IPS DF 6.9 (cell line): ENCODE measurements around the gene CACNA1E.

ENCODE experiments used
- DNase-seq: peaks from one replicate; pipeline ENCODE4 v3.0.0-alpha.2; 2013; ENCODE audit warnings: low read depth, low spot score
- H3K27ac ChIP-seq: one replicate; pipeline ENCODE4 v1.5.1; 2013; ENCODE audit warnings: low read length, control low read depth
- H3K27me3 ChIP-seq: 2 replicates; pipeline ENCODE4 v1.6.1; 2013; ENCODE audit warnings: mild to moderate bottlenecking, low read length; ENCODE audit not compliant: control insufficient read depth, insufficient read depth
- H3K36me3 ChIP-seq: 2 replicates; pipeline ENCODE4 v1.6.1; 2013; ENCODE audit warnings: low read length; ENCODE audit not compliant: control insufficient read depth, insufficient read depth
- H3K4me1 ChIP-seq: 2 replicates; pipeline ENCODE4 v1.6.1; 2013; ENCODE audit warnings: low read length; ENCODE audit not compliant: control insufficient read depth, insufficient read depth
- H3K4me3 ChIP-seq: 2 replicates; pipeline ENCODE4 v1.5.1; 2013; ENCODE audit warnings: mild to moderate bottlenecking, low read length
- H3K9me3 ChIP-seq: 2 replicates; pipeline ENCODE4 v1.6.1; 2013; ENCODE audit warnings: low read length, inconsistent platforms; ENCODE audit not compliant: control insufficient read depth, insufficient read depth
- WGBS: extraction: QIAGEN DNeasy Blood & Tissue Kit; methylation state at CpG from one replicate; pipeline ENCODE4 v1.1.7; 2013; ENCODE audit warnings: mixed read lengths, missing lambda C conversion rate; ENCODE audit not compliant: insufficient read length, insufficient coverage; 5-methylcytosine and 5-hydroxymethylcytosine counted together

The CACNA1E gene

GRCh38 chr1:181497870-181498269, 14.6 kb downstream of the CACNA1E start:
- no peaks in the 10 kb centered on the region for H3K4me1 ChIP-seq
- DNase-seq = no peak
- H3K4me3 ChIP-seq = no peak overlapping the region
- no peaks in the 10 kb centered on the region for H3K9me3 ChIP-seq
- H3K36me3 ChIP-seq = no peaks in the 10 kb centered on the region
- no CpG with 5 or more reads among the region's 6 CpGs for WGBS
- H3K27ac ChIP-seq = no peak overlapping the region
- H3K27me3 ChIP-seq = no peaks in the 10 kb centered on the region

GRCh38 chr1:181499825-181500224, 16.5 kb downstream of the CACNA1E start:
- no peak overlapping the region for H3K27ac ChIP-seq
- no peaks in the 10 kb centered on the region for H3K27me3 ChIP-seq
- no peak overlapping the region for H3K4me3 ChIP-seq
- WGBS = no CpG with 5 or more reads among the region's 4 CpGs
- no peaks in the 10 kb centered on the region for H3K36me3 ChIP-seq
- DNase-seq = no peak
- H3K9me3 ChIP-seq = no peaks in the 10 kb centered on the region
- no peaks in the 10 kb centered on the region for H3K4me1 ChIP-seq

DNA sequence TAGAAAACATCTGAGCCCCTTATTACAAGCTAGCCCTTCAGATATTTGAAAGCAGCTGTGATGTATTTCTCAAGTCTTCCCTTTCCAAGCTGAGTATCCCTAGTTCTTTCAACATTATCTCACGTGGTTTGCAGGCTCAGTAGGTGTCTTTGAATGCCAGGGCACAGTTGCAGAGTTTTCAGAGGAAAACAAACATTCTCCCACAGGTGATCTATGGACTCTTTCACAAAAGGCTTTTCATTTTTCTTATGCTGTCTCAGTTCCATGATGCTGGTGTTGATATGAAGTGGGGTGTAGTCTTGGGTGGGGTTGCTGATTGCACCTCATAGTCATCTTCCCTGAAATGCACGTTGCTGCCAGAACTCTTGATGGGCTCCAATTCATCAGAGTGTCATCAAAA, 17.3 kb downstream of the CACNA1E start:
- Histone ChIP-seq H3K27me3 (no peaks in the 10 kb centered on the region), H3K9me3 (no peaks in the 10 kb centered on the region), H3K4me1 (no peaks in the 10 kb centered on the region), H3K4me3 (no peak overlapping the region), H3K27ac (no peak overlapping the region), H3K36me3 (no peaks in the 10 kb centered on the region)
- DNase-seq = no peak
- no CpG with 5 or more reads among the region's 2 CpGs for WGBS

GRCh38 chr1:181501612-181502011, 18.3 kb downstream of the CACNA1E start:
- no CpG with 5 or more reads among the region's 1 CpG for WGBS
- no peak for DNase-seq

DNA sequence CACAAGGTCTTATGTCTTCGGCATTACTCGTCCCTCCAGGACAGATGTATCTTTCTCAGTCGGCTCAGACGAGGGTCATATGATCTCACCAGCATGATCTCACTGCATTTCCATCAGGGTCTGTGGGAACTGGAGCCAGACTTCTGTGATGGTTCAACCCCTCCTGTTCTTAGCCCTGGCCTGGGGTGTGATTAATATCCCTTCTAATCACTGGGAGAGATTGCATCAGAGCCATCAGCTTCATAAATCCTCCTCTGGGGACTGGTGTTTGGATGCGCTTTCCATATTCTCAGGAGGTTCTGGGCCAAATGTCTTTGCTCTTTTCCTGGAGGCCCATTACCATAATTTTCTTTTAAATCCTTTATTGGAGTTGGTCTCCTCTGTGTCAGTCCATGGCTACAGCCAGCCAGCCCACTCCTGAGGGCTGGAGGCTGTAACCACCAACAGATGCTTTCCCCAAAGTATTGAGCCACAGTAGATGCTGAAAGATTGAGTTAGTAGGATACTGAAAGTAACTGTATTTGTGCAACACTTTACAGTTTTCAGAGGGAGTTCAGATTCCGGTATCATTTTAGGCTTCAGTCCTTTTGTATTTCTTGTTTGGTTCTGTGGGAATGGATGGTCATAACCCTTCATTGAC, 20.0 kb downstream of the CACNA1E start:
- Histone ChIP-seq H3K36me3 (no peaks in the 10 kb centered on the region), H3K4me1 (no peaks in the 10 kb centered on the region), H3K9me3 (no peaks in the 10 kb centered on the region), H3K27ac (no peak overlapping the region), H3K27me3 (no peaks in the 10 kb centered on the region), H3K4me3 (no peak overlapping the region)
- WGBS = no CpG with 5 or more reads among the region's 6 CpGs
- DNase-seq = no peak

More at GRCh38 chr1:181501612-181502011, 18.3 kb downstream of the CACNA1E start:
- no peaks in the 10 kb centered on the region for H3K4me1 ChIP-seq
- H3K27me3 ChIP-seq = no peaks in the 10 kb centered on the region
- H3K36me3 ChIP-seq = no peaks in the 10 kb centered on the region
- no peaks in the 10 kb centered on the region for H3K9me3 ChIP-seq
- no peak overlapping the region for H3K4me3 ChIP-seq
- H3K27ac ChIP-seq = no peak overlapping the region

DNA sequence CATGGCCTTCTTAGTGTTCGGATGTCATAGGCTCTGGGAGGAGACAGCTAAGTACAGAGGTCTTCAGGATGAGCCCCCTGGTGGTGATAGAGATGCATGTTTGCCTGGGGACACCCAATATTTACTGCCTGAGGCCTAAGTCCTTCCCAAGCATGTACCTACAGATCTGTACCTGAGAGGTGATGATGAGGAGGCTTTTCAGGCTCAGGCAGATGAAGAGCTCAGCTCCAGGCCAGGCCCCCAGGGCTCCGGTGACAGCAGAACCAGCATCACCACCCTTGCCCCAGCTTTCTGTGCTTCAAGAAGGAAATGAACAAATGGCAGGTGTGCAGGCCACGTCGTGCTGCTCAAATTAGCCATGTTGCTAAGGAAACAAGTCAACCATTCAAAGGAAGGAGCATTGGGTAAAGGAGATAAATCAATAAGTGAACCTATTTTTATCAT, 21.1 kb downstream of the CACNA1E start:
- Histone ChIP-seq H3K4me3 (no peak overlapping the region), H3K27me3 (no peaks in the 10 kb centered on the region), H3K4me1 (no peaks in the 10 kb centered on the region), H3K36me3 (no peaks in the 10 kb centered on the region), H3K9me3 (no peaks in the 10 kb centered on the region), H3K27ac (no peak overlapping the region)
- WGBS = no CpG with 5 or more reads among the region's 4 CpGs
- peak; percentile 50 for DNase-seq

DNA sequence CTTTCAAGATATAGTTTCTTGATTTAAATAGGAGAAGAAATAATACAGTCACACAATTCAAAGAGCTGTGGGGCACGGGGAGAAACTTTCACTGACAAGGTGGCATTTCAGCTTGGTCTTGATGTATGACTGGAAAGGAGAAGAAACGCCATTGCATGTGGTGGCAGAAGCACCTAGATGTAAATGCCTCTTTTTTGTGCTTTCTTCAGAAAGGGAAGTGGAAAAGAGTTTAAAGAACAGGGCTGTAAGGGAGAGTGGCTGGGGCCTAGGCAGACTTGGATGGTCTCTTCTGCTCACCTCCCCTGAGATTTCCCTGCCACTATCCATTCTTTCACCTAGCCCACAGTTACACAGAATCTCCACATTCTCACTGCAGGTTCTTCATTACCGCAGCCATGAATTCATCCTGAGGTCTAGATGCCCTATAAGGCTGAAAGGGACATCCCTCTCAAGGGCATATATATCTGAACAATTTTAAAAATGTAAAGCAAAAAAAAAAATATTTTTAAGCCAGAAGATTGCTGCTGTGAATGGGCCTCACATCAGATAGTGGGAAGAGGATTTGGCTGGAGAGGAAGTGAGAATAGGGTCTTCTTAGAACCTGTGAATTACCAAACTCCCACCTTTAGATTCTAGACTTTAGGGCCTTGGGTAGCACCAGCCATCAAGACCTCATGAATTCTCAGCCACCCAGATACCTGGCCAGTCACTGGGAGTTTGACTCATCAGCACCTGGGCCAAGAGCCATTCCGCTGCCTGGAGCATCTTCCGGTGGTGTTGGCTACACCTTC, 23.4 kb downstream of the CACNA1E start:
- H3K9me3 ChIP-seq = no peaks in the 10 kb centered on the region
- DNase-seq = no peak
- no peaks in the 10 kb centered on the region for H3K27me3 ChIP-seq
- H3K4me3 ChIP-seq = no peak overlapping the region
- WGBS = no CpG with 5 or more reads among the region's 5 CpGs
- no peaks in the 10 kb centered on the region for H3K4me1 ChIP-seq
- H3K27ac ChIP-seq = no peak overlapping the region
- no peaks in the 10 kb centered on the region for H3K36me3 ChIP-seq

GRCh38 chr1:181508486-181509165, 25.3 kb downstream of the CACNA1E start:
- WGBS = no CpG with 5 or more reads among the region's 9 CpGs
- Histone ChIP-seq H3K9me3 (no peaks in the 10 kb centered on the region), H3K36me3 (no peaks in the 10 kb centered on the region), H3K27me3 (no peaks in the 10 kb centered on the region), H3K4me3 (no peak overlapping the region), H3K27ac (no peak overlapping the region), H3K4me1 (no peaks in the 10 kb centered on the region)
- no peak for DNase-seq

DNA sequence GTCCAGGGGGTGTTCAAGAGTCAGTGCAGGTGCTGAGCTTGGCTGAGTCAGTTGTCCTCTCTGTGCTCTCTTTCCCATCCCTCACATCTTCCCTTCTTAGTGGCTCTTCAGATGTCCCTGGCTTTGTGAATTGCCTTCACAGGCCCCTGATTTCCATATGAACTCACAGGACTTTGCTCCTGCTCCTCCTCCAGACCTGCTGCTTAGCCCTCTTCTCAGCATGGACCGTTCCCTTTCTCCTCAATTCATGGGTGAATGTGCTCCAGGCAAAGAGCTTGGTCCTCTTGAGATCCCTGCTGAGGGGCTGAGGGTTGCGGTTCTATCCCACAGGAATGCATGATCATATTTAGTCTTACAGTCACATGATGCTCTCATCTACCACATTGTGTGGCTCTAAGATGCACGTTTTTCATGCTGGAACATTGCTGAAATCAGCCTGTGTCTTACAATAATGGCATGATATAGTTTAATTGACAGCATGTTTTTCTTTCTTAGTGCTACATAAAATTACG, 30.5 kb downstream of the CACNA1E start:
- no CpG with 5 or more reads among the region's 4 CpGs for WGBS

More for the DNA sequence above, 30.5 kb downstream of the CACNA1E start:
- H3K27ac ChIP-seq = no peak overlapping the region
- no peak overlapping the region for H3K4me3 ChIP-seq
- H3K27me3 ChIP-seq = no peaks in the 10 kb centered on the region
- H3K4me1 ChIP-seq = no peaks in the 10 kb centered on the region
- no peaks in the 10 kb centered on the region for H3K9me3 ChIP-seq
- no peaks in the 10 kb centered on the region for H3K36me3 ChIP-seq
- DNase-seq = no peak
